HEK293T (cell line): ENCODE results near the gene NF1.

Source experiments
- BHLHE40 ChIP-seq: fragments of 450-650 bp; IDR thresholded peaks from 2 replicates; pipeline ENCODE4 v1.6.1; 2016; ENCODE audit warnings: mild to moderate bottlenecking, moderate library complexity, borderline replicate concordance
- CTBP1 ChIP-seq: fragments of 450-650 bp; IDR thresholded peaks from 2 replicates; pipeline ENCODE4 v1.6.1; 2016; ENCODE audit warnings: borderline replicate concordance
- ELF4 ChIP-seq: fragments of 450-650 bp; IDR thresholded peaks from 2 replicates; pipeline ENCODE4 v1.6.1; 2017; ENCODE audit warnings: antibody characterized with exemption
- FOXA1 ChIP-seq: fragments of 450-650 bp; IDR thresholded peaks from 2 replicates; pipeline ENCODE4 v1.6.1; 2016; ENCODE audit warnings: mild to moderate bottlenecking
- FOXK2 ChIP-seq: fragments of 450-650 bp; IDR thresholded peaks from 2 replicates; pipeline ENCODE4 v1.6.1; 2016; ENCODE audit warnings: mild to moderate bottlenecking
- FOXM1 ChIP-seq: fragments of 450-650 bp; IDR thresholded peaks from 2 replicates; pipeline ENCODE4 v1.6.1; 2017; ENCODE audit warnings: mild to moderate bottlenecking, borderline replicate concordance
- HDGF ChIP-seq: fragments of 450-650 bp; IDR thresholded peaks from 2 replicates; pipeline ENCODE4 v1.6.1; 2017; ENCODE audit warnings: antibody characterized with exemption, borderline replicate concordance
- L3MBTL2 ChIP-seq: fragments of 450-650 bp; conservative IDR thresholded peaks from 2 replicates; pipeline ENCODE4 v1.6.1; 2016; ENCODE audit warnings: mild to moderate bottlenecking
- NFRKB ChIP-seq: fragments of 450-650 bp; IDR thresholded peaks from 2 replicates; pipeline ENCODE4 v1.6.1; 2016; ENCODE audit warnings: mild to moderate bottlenecking, moderate library complexity
- SP1 ChIP-seq: fragments of 450-650 bp; IDR thresholded peaks from 2 replicates; pipeline ENCODE4 v1.6.1; 2017
- SUZ12 ChIP-seq: fragments of 450-650 bp; IDR thresholded peaks from 2 replicates; pipeline ENCODE4 v1.6.1; 2016; ENCODE audit warnings: mild to moderate bottlenecking
- TARDBP ChIP-seq: fragments of 450-650 bp; IDR thresholded peaks from 2 replicates; pipeline ENCODE4 v1.6.1; 2016
- TF ChIP-seq, protein P1 (sequence below): fragments of 450-650 bp; IDR thresholded peaks from 2 replicates; pipeline ENCODE4 v1.6.1; 2016

DNA sequence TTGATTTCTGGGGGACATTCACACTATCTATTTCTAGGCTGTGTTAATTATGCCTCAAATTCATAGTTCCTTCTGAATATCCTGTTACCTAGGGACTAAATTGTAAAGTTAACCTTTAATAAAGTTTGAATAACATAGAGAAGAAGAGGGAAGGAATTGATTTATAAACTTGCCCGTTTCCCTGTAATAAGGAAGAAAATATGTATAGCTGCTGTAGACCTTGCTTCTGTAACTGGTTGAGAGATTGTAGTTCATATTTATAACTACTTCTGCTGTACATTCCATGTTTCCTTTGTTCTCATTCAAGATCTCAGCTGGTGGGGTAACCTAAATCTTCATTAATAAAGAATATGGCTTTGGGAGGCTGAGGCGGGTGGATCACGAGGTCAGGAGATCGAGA lies 19.2 kb downstream of the NF1 start:
- no peak for TF ChIP-seq ELF4
- TF ChIP-seq FOXM1 = no peak
- no peak for TF ChIP-seq FOXA1
- TF ChIP-seq NFRKB = no peak
- TF ChIP-seq, protein P1, sequence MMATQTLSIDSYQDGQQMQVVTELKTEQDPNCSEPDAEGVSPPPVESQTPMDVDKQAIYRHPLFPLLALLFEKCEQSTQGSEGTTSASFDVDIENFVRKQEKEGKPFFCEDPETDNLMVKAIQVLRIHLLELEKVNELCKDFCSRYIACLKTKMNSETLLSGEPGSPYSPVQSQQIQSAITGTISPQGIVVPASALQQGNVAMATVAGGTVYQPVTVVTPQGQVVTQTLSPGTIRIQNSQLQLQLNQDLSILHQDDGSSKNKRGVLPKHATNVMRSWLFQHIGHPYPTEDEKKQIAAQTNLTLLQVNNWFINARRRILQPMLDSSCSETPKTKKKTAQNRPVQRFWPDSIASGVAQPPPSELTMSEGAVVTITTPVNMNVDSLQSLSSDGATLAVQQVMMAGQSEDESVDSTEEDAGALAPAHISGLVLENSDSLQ = no peak
- no peak for TF ChIP-seq HDGF
- no peak for TF ChIP-seq TARDBP
- TF ChIP-seq CTBP1 = no peak
- no peak for TF ChIP-seq FOXK2
- TF ChIP-seq L3MBTL2 = no peak
- no peak for TF ChIP-seq BHLHE40
- TF ChIP-seq SUZ12 = no peak
- TF ChIP-seq SP1 = no peak
